ENCODE results near the gene CCDC170. TPM values are rescaled to one million over a fixed set of nuclear protein-coding genes. Genes with fewer than 3 reads are reported as not detected.

Gene CCDC170
- total RNA-seq, 1 experiment from 2014 or later = 0.12 TPM

DNA sequence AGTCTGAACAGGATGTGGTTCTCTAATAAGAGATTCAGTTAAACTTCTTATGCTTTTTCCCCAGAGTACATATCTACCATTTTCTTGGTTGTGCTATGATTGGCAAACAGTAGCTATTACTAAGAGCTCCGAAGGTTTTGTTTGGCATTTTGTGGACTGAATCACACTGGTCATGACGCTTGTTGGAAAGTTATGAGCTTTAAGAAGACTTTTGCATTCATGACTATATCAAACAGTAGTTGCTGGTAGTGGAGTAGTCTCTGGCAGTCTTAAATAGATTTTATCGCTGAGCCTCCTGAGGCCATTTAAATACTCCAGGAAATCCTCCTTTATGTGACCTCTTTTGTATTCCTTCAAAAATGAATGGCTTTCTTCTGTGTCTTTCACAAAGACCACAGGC lies 40.8 kb downstream of the CCDC170 start:
- DNase-seq (ENCODE audit: low read depth, low spot score) = no peak
- Histone ChIP-seq H3K79me2 (ENCODE audit: insufficient read depth, low read length) (no peaks in the 10 kb centered on the region), H3K4me3 (replicated peaks in 1 of 2; ENCODE audit: low read depth in 1 of 2, low read length in 2 of 2) (no peak overlapping the region), H3K9me2 (ENCODE audit: insufficient read depth) (no peaks in the 10 kb centered on the region), H2AFZ (ENCODE audit: low read depth, low read length, poor library complexity, severe bottlenecking) (no peak overlapping the region), H3K27me3 (ENCODE audit: insufficient read depth, low read length) (no peaks in the 10 kb centered on the region), H3K27ac (ENCODE audit: low read depth, low read length) (no peak overlapping the region), H4K20me1 (ENCODE audit: insufficient read depth) (no peaks in the 10 kb centered on the region), H3K36me3 (ENCODE audit: control insufficient read depth in 1 of 2, insufficient read depth in 2 of 2, low read length in 2 of 2) (no peaks in the 10 kb centered on the region), H3K4me2 (ENCODE audit: low read length) (no peak overlapping the region), H3K9me3 (ENCODE audit: control insufficient read depth in 1 of 2, insufficient read depth in 1 of 2, low read depth in 1 of 2, low read length in 2 of 2) (no peaks in the 10 kb centered on the region), H3K9ac (ENCODE audit: low read length) (no peak overlapping the region), H3K4me1 (ENCODE audit: control insufficient read depth in 1 of 2, insufficient read depth in 2 of 2, low read length in 2 of 2) (no peaks in the 10 kb centered on the region)
- no peak for TF ChIP-seq EZH2phosphoT487 (IDR thresholded peaks at IDR 0.05; ENCODE audit: borderline replicate concordance)
- no peak for TF ChIP-seq ZNF274 (IDR thresholded peaks at IDR 0.05; ENCODE audit: low read depth, low read length)
- TF ChIP-seq, protein P1, sequence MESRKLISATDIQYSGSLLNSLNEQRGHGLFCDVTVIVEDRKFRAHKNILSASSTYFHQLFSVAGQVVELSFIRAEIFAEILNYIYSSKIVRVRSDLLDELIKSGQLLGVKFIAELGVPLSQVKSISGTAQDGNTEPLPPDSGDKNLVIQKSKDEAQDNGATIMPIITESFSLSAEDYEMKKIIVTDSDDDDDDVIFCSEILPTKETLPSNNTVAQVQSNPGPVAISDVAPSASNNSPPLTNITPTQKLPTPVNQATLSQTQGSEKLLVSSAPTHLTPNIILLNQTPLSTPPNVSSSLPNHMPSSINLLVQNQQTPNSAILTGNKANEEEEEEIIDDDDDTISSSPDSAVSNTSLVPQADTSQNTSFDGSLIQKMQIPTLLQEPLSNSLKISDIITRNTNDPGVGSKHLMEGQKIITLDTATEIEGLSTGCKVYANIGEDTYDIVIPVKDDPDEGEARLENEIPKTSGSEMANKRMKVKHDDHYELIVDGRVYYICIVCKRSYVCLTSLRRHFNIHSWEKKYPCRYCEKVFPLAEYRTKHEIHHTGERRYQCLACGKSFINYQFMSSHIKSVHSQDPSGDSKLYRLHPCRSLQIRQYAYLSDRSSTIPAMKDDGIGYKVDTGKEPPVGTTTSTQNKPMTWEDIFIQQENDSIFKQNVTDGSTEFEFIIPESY (IDR thresholded peaks at IDR 0.05; ENCODE audit: extremely low read depth, insufficient replicate concordance, low read length) = no peak
- no peak for TF ChIP-seq REST (IDR thresholded peaks at IDR 0.05; ENCODE audit: low read depth)
- TF ChIP-seq YY1 (IDR thresholded peaks at IDR 0.05; ENCODE audit: extremely low read depth, insufficient replicate concordance, low read depth, low read length) = no peak
- TF ChIP-seq ELF1 (IDR thresholded peaks at IDR 0.05; ENCODE audit: borderline replicate concordance, low read depth) = no peak
- no peak for TF ChIP-seq FOSL1 (IDR thresholded peaks at IDR 0.05; ENCODE audit: low read depth)
- TF ChIP-seq JUND (IDR thresholded peaks at IDR 0.05) = no peak
- no peak for TF ChIP-seq EGR1 (IDR thresholded peaks at IDR 0.05; ENCODE audit: low read depth)
- TF ChIP-seq, protein P2, sequence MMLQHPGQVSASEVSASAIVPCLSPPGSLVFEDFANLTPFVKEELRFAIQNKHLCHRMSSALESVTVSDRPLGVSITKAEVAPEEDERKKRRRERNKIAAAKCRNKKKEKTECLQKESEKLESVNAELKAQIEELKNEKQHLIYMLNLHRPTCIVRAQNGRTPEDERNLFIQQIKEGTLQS (IDR thresholded peaks at IDR 0.05) = no peak
- TF ChIP-seq SRF (IDR thresholded peaks at IDR 0.05; ENCODE audit: low read depth) = no peak
- no peak for TF ChIP-seq CBX3 (IDR thresholded peaks at IDR 0.05; ENCODE audit: low read depth)
- TF ChIP-seq POLR2A (IDR thresholded peaks at IDR 0.05; ENCODE audit: borderline replicate concordance, extremely low read depth, insufficient read depth, insufficient read length) = no peak
- no peak for TF ChIP-seq SP1 (IDR thresholded peaks at IDR 0.05; ENCODE audit: low read depth)
- BruUV-seq (replicated peaks) = no TSS peak
- ChIA-PET RAD21 (ENCODE audit: low non-redundant PET in 1 of 2, low total read pairs in 2 of 2, uncharacterized antibody in 2 of 2, unreplicated experiment in 2 of 2) (no interaction called here), POLR2A (no interaction called here), CTCF (no interaction called here)
- intact Hi-C loops (cut with micrococcal nuclease) = no loop called here
- no peak for ATAC-seq
